GM23338 (cell line): ENCODE results near the gene SAMD13.

Experiments used
- EZH2 ChIP-seq: fragments of 200-600 bp; sonication (generic); IDR thresholded peaks from one replicate; pipeline ENCODE4 v1.8.0; 2017; ENCODE audit warnings: antibody characterized with exemption, mild to moderate bottlenecking, low read depth; ENCODE audit not compliant: unreplicated experiment
- EZH2phosphoT487 ChIP-seq: fragments of 200-600 bp; sonication (generic); IDR thresholded peaks from one replicate; pipeline ENCODE4 v1.8.1; 2018; ENCODE audit warnings: antibody characterized with exemption; ENCODE audit not compliant: unreplicated experiment
- JUNB ChIP-seq: IDR thresholded peaks from one replicate; pipeline ENCODE4 v1.6.1; 2016; ENCODE audit warnings: antibody characterized with exemption; ENCODE audit not compliant: unreplicated experiment
- POLR2AphosphoS5 ChIP-seq: IDR thresholded peaks from 2 replicates; pipeline ENCODE4 v1.6.1; 2016; ENCODE audit warnings: antibody characterized with exemption, low read depth
- REST ChIP-seq: IDR thresholded peaks from one replicate; pipeline ENCODE4 v1.6.1; 2018; ENCODE audit warnings: antibody characterized with exemption; ENCODE audit not compliant: unreplicated experiment
- ZNF331 ChIP-seq: fragments of 250-450 bp; sonication (Bioruptor Pico); IDR thresholded peaks from 2 replicates; pipeline ENCODE4 v1.5.0; 2020; ENCODE audit warnings: low read depth, mild to moderate bottlenecking, moderate library complexity
- TF ChIP-seq, protein P1 (sequence below), 2 experiments: fragments of 200-600 bp in 1 of 2; sonication (generic) in 1 of 2; conservative IDR thresholded peaks; 2 replicates each; pipeline versions ENCODE4 v1.5.1 to v1.6.1; 2016 to 2017; ENCODE audit warnings: antibody characterized with exemption in 2 of 2, low read depth in 2 of 2, mild to moderate bottlenecking in 2 of 2, moderate library complexity in 1 of 2
- TF ChIP-seq, protein P2 (sequence below): fragments of 250-450 bp; sonication (Bioruptor Pico); IDR thresholded peaks from 2 replicates; pipeline ENCODE4 v1.5.0; 2020; ENCODE audit warnings: mild to moderate bottlenecking, moderate library complexity

DNA sequence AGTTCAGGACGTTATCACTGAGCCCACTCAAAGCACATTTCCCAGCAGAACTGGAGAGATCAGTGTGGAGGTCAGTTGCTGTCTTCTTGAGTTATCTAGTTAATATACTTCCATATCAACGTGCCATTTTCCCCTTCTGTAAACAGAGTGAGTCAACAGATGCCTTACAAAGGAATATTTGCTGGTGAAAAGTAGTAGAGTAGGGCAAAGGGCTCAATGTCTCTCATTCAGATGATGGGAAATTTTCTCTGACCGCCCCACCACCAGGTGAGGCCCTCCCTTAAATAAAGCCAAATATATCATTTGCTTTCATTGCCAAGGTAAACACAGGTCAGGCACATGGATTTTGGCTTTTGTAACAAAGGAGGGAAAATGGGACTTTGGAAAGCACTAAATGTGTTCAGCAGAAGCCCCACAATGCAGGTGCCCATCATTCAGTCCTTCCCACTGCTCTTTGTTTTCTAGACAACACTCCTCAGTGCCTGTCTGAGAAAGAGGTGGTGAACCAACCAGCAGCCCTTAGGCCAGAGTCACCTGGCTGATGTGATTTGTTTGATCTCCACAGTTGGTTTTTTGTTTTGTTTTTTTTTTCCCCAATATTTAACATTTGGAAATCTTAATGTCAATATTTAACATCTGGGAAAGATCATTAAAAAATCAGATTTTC is 40.5 kb upstream of the SAMD13 start:
- TF ChIP-seq, protein P1, sequence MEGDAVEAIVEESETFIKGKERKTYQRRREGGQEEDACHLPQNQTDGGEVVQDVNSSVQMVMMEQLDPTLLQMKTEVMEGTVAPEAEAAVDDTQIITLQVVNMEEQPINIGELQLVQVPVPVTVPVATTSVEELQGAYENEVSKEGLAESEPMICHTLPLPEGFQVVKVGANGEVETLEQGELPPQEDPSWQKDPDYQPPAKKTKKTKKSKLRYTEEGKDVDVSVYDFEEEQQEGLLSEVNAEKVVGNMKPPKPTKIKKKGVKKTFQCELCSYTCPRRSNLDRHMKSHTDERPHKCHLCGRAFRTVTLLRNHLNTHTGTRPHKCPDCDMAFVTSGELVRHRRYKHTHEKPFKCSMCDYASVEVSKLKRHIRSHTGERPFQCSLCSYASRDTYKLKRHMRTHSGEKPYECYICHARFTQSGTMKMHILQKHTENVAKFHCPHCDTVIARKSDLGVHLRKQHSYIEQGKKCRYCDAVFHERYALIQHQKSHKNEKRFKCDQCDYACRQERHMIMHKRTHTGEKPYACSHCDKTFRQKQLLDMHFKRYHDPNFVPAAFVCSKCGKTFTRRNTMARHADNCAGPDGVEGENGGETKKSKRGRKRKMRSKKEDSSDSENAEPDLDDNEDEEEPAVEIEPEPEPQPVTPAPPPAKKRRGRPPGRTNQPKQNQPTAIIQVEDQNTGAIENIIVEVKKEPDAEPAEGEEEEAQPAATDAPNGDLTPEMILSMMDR (conservative IDR thresholded peaks at IDR 0.05; ENCODE audit: low read depth in 2 of 2) = no peak
- TF ChIP-seq REST (no peak), EZH2 (no peak), POLR2AphosphoS5 (no peak), JUNB (no peak), EZH2phosphoT487 (no peak), ZNF331 (CRISPR knock-in tag) (no peak)
- TF ChIP-seq, protein P2, sequence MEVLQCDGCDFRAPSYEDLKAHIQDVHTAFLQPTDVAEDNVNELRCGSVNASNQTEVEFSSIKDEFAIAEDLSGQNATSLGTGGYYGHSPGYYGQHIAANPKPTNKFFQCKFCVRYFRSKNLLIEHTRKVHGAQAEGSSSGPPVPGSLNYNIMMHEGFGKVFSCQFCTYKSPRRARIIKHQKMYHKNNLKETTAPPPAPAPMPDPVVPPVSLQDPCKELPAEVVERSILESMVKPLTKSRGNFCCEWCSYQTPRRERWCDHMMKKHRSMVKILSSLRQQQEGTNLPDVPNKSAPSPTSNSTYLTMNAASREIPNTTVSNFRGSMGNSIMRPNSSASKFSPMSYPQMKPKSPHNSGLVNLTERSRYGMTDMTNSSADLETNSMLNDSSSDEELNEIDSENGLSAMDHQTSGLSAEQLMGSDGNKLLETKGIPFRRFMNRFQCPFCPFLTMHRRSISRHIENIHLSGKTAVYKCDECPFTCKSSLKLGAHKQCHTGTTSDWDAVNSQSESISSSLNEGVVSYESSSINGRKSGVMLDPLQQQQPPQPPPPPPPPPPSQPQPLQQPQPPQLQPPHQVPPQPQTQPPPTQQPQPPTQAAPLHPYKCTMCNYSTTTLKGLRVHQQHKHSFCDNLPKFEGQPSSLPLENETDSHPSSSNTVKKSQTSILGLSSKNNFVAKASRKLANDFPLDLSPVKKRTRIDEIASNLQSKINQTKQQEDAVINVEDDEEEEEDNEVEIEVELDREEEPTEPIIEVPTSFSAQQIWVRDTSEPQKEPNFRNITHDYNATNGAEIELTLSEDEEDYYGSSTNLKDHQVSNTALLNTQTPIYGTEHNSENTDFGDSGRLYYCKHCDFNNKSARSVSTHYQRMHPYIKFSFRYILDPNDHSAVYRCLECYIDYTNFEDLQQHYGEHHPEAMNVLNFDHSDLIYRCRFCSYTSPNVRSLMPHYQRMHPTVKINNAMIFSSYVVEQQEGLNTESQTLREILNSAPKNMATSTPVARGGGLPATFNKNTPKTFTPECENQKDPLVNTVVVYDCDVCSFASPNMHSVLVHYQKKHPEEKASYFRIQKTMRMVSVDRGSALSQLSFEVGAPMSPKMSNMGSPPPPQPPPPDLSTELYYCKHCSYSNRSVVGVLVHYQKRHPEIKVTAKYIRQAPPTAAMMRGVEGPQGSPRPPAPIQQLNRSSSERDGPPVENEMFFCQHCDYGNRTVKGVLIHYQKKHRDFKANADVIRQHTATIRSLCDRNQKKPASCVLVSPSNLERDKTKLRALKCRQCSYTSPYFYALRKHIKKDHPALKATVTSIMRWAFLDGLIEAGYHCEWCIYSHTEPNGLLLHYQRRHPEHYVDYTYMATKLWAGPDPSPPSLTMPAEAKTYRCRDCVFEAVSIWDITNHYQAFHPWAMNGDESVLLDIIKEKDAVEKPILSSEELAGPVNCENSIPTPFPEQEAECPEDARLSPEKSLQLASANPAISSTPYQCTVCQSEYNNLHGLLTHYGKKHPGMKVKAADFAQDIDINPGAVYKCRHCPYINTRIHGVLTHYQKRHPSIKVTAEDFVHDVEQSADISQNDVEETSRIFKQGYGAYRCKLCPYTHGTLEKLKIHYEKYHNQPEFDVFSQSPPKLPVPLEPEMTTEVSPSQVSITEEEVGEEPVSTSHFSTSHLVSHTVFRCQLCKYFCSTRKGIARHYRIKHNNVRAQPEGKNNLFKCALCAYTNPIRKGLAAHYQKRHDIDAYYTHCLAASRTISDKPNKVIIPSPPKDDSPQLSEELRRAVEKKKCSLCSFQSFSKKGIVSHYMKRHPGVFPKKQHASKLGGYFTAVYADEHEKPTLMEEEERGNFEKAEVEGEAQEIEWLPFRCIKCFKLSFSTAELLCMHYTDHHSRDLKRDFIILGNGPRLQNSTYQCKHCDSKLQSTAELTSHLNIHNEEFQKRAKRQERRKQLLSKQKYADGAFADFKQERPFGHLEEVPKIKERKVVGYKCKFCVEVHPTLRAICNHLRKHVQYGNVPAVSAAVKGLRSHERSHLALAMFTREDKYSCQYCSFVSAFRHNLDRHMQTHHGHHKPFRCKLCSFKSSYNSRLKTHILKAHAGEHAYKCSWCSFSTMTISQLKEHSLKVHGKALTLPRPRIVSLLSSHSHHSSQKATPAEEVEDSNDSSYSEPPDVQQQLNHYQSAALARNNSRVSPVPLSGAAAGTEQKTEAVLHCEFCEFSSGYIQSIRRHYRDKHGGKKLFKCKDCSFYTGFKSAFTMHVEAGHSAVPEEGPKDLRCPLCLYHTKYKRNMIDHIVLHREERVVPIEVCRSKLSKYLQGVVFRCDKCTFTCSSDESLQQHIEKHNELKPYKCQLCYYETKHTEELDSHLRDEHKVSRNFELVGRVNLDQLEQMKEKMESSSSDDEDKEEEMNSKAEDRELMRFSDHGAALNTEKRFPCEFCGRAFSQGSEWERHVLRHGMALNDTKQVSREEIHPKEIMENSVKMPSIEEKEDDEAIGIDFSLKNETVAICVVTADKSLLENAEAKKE (CRISPR knock-in tag) = no peak
